OCI-M2 (cell line): ENCODE results near the gene CSF2RB.

ENCODE experiments used
- DNase-seq: peaks from one replicate; lab custom pipeline; 2025; ENCODE audit not compliant: unreplicated experiment; lab: John Stamatoyannopoulos, UW

Gene CSF2RB

GRCh38 chr22:36913427-36914389 lies at the start of gene CSF2RB:
TSS of gene CSF2RB (plus strand) at chr22:36913628. CDS start at chr22:36922208, 8,580 bp downstream.
- no peak for DNase-seq

GRCh38 chr22:36863979-36864378 lies 49.4 kb upstream of the CSF2RB start:
- no peak for DNase-seq

GRCh38 chr22:36864454-36865215 lies 48.8 kb upstream of the CSF2RB start:
- no peak for DNase-seq

- no peak for DNase-seq
Observed at GRCh38 chr22:36865346-36865745, 48.1 kb upstream of the CSF2RB start.

- DNase-seq: no peak
Observed at GRCh38 chr22:36867695-36868094, 45.7 kb upstream of the CSF2RB start.

DNA sequence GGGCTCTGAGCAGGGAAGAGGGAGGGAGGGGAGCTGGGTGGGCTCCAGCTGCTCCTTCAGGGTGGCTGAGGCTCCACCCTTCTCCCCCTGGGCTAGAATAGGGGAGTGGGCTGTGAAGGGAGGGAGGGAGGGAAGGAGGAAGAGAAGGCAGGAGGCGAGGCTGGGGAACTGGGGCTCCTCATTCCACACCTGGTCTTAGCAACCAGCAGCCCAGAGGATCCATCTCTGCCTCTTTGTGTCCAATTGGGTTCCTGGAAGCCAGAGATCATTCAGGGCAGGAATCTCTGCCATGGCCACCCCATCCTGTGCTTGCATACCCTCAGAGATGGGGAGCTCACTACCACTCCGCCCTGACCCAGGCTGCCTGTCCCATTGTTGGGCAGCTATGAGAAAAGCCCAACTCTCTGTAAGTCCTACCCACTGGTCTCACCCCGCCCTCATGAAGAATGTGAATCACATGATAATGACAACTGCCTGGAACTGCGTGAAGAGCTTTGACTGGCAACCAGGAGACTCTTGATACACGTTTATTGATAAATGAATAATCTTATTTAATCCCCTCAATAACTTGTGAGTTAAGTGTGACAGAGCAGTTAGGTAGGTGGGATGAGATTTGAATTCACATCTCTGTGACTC lies 44.8 kb upstream of the CSF2RB start:
- no peak for DNase-seq

DNA sequence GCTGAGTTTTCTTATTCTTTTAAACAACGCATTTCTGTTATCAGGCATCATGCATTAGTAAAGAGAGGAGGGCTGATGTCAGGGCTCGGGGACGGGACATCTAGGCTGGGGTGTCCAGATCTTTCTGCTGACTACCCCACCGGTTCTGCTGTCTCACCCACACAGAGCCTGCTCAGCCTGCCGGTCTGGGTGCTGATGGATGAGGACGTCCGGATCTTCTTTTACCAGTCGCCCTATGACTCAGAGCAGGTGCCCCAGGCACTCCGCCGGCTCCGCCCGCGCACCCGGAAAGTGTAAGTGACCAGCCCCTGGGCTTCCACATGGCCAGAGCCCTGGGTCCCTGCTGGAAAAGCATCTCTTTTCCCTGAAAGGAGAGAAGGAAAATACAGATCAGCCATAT lies 43.2 kb upstream of the CSF2RB start:
- no peak for DNase-seq

- DNase-seq: no peak
Observed at GRCh38 chr22:36871669-36872081, 41.8 kb upstream of the CSF2RB start.

DNA sequence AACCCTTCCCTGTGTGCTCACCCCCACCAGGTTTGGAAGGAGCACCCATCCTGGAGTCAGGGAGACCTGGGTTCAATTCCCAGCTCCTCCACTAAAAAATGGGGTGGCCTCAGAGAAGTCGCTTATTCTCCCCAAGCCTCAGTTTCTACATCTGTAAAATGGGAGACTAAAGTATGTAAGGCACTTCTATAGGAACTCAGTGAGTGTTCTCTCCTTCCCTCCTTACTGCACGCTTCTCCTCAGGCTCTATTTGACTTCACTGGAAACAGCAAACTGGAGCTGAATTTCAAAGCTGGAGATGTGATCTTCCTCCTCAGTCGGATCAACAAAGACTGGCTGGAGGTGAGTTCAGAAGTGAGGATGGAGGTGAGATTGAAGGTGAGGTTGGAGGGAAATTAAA lies 41.3 kb upstream of the CSF2RB start:
- DNase-seq: no peak

DNA sequence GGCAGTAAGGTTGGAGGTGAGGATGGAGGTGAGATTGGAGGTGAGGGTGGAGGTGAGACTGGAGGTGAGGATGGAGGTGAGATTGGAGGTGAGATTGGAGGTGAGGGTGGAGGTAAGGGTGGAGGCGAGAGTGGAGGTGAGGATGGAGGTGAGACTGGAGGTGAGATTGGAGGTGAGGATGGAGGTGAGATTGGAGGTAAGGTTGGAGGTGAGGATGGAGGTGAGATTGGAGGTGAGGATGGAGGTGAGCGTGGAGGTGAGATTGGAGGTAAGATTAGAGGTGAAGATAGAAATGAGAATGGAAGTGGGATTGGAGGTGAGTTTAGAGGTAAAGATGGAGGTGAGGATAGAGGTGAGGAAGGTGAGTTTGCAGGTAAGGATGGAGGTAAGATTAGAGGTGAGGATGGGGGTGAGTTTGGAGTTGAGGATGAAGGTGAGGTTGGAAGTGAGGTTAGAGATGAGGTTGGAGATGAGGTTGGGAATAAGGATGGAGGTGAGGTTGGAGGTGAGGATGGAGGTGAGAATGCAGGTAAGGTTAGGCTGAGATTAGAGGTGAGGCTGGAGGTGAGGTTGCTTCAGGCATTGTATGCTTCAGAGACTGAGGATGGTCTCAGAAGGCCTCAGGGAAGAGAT lies 40.4 kb upstream of the CSF2RB start:
- no peak for DNase-seq

GRCh38 chr22:36873614-36874308 lies 39.7 kb upstream of the CSF2RB start:
- no peak for DNase-seq

DNA sequence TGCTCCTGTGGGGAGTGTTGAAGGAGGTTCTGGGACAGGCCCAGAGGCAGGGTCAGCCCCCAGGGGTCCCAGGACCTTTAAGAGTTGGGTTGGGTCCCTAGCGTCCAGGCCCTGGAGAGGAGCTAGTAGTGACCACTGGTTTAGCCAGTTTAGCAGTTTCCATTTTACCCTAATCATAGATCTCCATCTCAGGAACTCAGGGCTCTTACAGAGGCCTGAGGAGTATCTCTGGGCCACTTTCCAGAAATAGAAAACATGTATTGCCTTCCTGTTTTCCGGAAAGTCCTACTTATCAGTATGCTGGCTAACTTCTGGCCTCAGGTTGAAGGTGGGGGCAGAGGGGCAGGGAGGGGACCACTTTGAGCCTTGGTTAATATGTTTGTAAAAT lies 39.1 kb upstream of the CSF2RB start:
- DNase-seq: no peak

DNA sequence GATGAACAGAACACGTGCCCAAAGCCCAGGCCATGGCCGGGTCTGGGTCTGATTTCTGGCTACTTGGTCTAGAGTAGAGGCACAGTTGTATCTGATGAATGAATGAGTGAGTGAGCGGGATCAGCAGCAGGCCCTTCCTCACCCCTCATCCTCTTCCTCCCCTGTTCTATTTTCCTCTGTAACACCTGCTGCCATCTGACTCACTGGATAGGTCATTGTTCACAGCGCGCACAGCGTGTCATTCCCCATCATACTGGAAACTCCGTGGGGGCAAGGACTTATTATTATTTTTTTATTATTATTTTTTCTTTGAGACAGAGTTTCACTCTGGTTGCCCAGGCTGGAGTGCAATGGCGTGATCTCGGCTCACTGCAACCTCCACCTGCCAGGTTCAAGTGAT lies 38.7 kb upstream of the CSF2RB start:
- DNase-seq: no peak

GRCh38 chr22:36875741-36876140 lies 37.7 kb upstream of the CSF2RB start:
- DNase-seq: no peak

GRCh38 chr22:36879775-36880174 lies 33.7 kb upstream of the CSF2RB start:
- no peak for DNase-seq

DNA sequence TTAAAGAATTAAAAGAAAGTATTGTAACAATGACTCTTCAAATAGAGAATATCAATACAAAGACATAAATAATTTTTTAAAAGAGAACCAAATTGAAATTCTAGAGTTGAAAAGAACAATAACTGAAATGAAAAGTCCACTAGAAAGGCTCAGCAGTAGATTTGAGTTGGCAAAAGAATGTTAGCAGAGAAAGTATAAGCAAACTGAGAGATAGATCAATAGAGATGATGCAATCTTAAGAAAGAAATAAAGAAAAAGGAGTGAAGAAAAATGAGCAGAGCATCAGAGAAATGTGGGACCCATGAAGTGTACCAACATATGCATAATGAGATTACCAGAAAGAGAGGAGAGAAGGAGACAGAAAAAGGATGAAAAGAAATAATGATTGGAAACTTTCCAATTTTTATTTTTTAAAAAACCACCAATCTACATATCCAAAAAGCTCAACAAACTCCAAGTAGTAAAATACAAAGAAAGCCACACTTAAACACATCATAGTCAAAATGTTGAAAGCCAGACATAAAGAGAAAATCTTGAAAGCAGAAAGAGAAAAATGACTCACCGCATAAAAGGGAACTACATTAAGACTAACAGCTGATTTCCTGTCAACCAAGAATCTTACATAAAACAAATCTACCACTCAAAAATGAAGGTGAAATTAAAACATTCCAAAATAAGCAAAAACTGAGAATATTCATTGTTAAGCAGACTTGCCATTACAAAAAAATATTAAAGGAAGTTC lies 31.8 kb upstream of the CSF2RB start:
- no peak for DNase-seq

DNA sequence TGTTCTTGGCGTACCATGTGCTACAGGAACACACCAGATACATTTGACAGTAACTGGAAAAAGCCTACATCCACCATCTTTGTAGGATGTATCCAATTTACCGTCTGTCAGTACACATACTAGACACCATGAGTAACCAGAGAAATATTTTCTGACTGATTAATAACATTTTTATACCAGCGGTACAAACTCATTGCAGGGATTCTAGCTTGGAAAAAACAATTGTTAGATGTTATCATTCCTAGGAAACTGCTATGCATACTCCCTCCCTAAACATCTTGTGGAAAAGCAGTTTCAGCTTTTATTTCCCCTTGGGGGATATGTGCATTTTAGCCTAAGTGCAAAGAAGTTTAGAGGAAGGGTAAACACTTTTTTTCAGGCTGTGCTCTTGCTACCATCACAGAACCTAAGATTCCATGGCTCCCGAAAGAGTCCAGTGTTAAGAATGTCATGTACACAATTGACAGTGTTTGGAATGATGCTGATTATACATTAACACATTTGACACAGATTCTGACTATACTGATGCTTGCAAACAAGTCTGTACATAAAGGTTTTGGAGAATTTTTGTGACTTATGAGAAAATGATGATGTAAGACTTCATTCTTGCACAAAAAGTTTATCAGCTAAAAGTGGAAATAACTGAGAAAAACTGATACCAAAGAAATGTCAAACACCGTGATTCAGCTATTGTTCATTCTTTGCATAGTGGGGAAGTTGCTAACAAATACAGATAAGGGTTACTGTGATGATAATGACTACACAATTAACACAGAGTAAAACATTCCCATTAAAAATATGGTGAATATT lies 28.9 kb upstream of the CSF2RB start:
- no peak for DNase-seq

- no peak for DNase-seq
Observed at GRCh38 chr22:36885474-36885873, 28.0 kb upstream of the CSF2RB start.

DNA sequence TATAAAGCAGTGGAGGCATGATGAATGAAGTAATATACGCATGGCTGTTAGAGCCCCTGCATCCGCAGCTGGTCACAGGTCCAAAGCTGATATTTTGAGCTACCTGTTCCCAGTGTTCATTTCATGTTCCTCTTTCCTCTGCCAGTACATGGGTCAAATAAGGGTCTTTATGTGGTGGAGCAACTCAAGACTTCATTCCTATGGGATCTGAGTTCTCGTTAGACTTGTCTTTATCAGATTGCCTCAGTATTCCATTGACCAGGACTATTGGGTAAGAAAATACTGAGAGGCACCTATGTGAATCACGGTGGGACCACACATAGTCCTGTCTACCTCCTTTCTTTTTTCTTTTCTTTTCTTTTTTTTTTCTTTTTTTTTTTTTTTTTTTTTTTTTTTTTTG lies 27.4 kb upstream of the CSF2RB start:
- DNase-seq: no peak
